GM12801 (cell line): ENCODE measurements around the gene AGFG2.

Experiments used
- TF ChIP-seq, protein P1 (sequence below): IDR thresholded peaks from one replicate; pipeline ENCODE4 v1.5.1; 2011; ENCODE audit warnings: control low read depth; ENCODE audit not compliant: insufficient read length; ENCODE audit errors: extremely low read depth

The AGFG2 gene

DNA sequence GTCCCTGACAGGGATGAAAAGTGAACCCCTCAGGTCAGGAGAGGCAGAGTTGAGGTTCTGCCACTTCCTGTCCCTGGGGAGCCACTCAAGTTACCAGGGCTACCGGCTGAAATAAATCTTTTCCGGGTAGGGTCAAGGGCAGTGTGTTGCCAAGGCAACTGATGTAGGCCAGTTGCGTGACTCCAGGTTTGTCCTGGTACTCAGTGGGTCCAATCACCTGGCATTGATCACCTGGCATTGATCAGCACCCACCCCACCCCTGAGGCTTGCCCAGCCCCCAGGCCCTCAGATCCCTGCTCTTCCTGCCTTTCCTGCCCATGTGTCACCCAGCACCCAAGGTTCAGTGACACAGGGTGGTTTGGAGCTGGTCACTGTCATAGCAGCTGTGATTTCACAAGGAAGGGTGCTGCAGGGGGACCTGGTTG, 28.8 kb downstream of the AGFG2 start:
- TF ChIP-seq, protein P1, sequence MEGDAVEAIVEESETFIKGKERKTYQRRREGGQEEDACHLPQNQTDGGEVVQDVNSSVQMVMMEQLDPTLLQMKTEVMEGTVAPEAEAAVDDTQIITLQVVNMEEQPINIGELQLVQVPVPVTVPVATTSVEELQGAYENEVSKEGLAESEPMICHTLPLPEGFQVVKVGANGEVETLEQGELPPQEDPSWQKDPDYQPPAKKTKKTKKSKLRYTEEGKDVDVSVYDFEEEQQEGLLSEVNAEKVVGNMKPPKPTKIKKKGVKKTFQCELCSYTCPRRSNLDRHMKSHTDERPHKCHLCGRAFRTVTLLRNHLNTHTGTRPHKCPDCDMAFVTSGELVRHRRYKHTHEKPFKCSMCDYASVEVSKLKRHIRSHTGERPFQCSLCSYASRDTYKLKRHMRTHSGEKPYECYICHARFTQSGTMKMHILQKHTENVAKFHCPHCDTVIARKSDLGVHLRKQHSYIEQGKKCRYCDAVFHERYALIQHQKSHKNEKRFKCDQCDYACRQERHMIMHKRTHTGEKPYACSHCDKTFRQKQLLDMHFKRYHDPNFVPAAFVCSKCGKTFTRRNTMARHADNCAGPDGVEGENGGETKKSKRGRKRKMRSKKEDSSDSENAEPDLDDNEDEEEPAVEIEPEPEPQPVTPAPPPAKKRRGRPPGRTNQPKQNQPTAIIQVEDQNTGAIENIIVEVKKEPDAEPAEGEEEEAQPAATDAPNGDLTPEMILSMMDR = no peak

DNA sequence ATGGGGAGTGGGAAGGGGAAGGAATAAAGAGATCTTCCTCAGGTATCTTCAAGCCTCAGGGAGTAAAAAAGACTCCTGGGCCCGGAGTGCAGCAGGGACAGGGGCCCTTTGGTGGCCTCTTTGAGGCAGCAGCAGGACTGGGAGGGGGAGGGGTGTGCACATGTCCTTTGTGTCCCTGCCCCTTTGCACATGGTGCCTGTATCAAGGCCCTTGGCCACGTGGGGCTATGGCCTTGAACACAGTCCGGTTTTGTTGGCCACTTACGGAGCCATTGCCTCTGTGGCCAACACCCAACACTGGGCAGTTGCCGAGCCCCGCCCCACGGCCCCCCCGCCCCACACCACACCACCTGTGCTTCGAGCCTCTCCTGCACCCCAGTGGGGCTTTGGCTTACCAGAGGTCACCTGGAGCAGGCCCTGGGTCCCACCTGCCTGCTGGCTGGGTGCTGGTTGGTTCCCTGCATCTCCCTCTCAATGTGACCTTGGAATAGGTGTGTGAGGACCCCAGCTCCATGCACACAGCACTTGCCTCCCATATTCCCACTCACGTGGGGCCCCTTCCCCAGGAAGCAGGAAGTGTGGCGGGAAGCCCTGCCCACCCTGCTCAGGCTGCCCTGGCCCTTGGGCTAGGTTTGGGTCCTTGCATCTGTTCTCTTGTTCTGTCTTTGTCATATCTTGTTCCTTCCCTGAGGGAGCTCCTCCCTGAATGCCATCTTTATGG, 29.3 kb downstream of the AGFG2 start:
- TF ChIP-seq, protein P1 = no peak

DNA sequence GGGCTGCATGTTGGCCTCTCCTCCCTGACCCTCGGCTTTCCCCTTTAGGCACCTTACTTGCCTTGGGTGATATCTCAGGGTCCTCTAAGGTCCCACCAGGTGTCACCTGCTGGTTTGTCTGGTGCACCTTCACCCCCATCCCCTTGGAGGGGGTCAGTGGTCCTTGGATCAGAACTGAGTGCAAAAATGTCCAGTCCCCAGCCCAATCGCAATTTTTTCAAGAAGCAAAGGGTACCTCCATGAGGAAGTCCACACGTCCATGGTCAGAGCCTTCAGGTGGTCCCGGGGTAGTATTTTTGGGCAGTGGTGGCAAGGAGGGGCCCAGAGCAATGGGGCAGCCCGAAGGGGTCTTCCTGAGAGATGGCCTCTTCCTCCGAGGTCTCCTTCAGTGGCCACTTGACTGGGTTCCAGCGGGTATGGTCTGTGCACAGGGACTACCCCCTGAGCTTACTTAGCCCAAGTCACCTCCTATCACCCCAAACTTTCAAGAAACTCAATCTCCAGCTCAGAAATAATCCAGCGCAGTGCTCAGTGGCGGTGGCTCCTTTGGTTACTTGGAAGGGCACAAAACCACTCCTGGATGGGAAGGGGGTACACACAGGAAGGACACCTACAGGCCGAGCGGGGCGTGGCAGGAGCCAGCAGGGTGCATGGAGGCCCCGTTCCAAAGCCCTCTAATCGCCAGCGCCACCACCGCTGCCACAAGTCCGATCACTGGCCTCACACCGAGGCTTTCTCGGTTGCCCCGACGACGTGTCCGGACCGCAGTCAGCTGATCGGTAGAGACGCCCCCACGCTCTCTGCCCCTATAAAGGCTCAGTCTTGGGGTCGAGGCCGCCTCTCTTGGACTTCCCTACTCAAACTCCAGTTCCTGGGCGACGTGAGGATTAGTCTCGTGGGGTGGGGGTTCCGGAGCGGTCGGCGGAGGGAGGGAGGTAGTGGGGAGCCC, 30.2 kb downstream of the AGFG2 start:
- TF ChIP-seq, protein P1 = no peak

DNA sequence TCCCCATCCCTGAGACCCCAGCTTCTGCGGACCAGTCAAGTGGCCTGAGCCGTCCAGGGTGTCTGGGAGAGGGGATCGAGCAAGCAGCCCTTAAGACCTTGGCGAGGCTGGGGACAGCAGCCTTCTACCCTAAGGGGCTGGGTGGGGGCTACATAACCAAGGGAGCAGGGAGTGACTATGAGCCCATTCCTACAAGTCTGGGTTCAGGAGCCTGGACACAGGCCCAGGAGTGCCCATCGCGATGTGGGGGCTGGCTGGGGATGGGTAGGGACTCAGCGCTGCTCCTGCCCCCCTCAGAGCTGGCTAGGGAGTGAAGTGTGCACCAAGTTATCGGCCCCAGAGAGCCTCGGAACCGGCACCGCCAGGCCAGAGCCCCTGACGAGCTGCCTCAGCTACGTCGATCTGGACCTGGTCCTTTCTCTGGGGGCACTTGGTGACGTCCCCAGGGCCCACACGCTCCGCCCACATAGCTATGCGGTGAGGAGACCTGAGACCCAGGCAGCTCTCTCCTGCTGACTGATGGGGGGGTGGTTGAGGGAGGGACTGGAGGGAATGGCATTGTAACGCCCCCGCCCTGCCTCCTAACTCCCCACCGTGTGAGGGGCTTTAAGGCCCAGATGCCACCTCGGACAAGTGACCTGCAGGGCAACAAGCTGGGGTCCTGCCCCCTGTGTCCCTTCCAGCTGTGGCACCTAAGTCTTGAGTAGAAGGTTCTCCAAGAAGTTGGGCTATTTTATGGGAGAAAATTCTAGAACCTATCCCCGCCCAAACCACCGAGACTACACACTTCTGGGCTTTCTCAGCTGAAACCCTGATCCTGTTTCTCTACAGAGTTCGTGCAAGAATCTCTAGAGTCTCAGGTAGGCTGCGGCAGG, 32.2 kb downstream of the AGFG2 start:
- TF ChIP-seq, protein P1 = no peak

DNA sequence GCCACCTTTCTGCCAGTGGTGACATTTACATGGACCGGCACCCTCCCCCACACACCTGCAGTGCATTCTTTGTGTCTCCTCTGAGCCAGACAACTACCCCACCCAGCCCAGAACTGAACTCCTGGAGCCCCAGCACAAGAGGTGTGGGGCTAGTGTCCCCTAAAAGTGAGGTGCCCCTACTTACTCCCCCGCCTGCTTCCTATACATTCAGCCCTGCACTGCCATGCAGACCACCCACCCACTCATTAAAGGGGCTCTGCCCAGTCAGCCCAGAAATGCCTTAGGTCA, 32.8 kb downstream of the AGFG2 start:
- TF ChIP-seq, protein P1 = no peak

DNA sequence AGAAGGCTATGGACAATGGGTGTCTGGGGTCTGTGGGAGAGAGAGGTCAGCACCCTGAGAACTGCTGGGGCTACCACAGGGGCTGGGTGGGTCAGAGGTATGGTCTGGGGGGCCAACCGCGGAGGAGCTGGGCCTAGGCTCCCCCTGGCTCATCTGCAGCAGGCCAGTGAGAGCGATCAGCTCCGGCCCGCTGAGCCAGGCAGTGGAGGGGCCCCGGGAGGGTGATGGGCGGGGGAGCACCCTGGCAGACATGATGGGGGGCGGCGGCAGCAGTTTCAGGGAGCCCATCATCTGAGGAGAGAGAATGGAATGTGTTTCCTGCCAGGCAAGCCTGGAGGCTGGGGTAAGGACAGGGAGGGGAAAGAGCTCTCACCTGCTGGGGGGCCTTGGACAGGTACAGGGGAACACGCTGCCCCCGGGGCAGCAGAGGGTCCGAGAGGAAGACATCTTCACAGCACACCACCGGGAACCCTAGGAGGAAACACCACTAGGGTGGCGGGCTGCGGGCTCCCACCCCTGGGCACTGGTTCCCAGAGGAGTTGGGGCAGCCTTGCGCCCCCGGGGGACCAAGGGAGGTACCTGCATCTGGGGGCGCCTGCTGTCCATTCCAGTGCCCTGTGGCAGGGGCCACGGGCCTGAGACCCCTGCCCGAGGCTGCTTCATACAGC, 33.4 kb downstream of the AGFG2 start:
- TF ChIP-seq, protein P1 = no peak
